Measurements from ENCODE around the gene RCAN3.
"Not testable (repeated sequence)": the region's sequence is repeated elsewhere in the genome, so short reads cannot be mapped to it uniquely, and the experiment has no call there.

Gene RCAN3

GRCh38 chr1:24502709-24503058, at the start of gene RCAN3:
RCAN3 (plus strand) TSS chr1:24502836; CDS start chr1:24514373, 11,537 bp downstream.
- peak; percentile 84 for DNase-seq

- no peak for DNase-seq
Observed at GRCh38 chr1:24452922-24453485, 49.6 kb upstream of the RCAN3 start.

- DNase-seq, result no peak
Observed at GRCh38 chr1:24454673-24455072, 48.0 kb upstream of the RCAN3 start.

- no peak for DNase-seq
Observed at GRCh38 chr1:24455272-24455671, 47.4 kb upstream of the RCAN3 start.

GRCh38 chr1:24457866-24458265, 44.8 kb upstream of the RCAN3 start:
- DNase-seq, result no peak

GRCh38 chr1:24459551-24460266, 42.9 kb upstream of the RCAN3 start:
- DNase-seq, result no peak

GRCh38 chr1:24462128-24462527, 40.5 kb upstream of the RCAN3 start:
- DNase-seq, result not testable (repeated sequence)

GRCh38 chr1:24463776-24464735, 38.6 kb upstream of the RCAN3 start:
- no peak for DNase-seq

- DNase-seq, result no peak
Observed at GRCh38 chr1:24465099-24465498, 37.5 kb upstream of the RCAN3 start.

- DNase-seq, result no peak
Observed at GRCh38 chr1:24465638-24466037, 37.0 kb upstream of the RCAN3 start.

- no peak for DNase-seq
Observed at GRCh38 chr1:24468685-24469316, 33.8 kb upstream of the RCAN3 start.

GRCh38 chr1:24470592-24470991, 32.0 kb upstream of the RCAN3 start:
- no peak for DNase-seq

GRCh38 chr1:24472527-24473251, 29.9 kb upstream of the RCAN3 start:
- DNase-seq, result no peak

- no peak for DNase-seq
Observed at GRCh38 chr1:24474193-24474592, 28.4 kb upstream of the RCAN3 start.

GRCh38 chr1:24475700-24476099, 26.9 kb upstream of the RCAN3 start:
- DNase-seq, result no peak

GRCh38 chr1:24476571-24476970, 26.1 kb upstream of the RCAN3 start:
- no peak for DNase-seq

- DNase-seq, result no peak
Observed at GRCh38 chr1:24477309-24477708, 25.3 kb upstream of the RCAN3 start.

- DNase-seq, result no peak
Observed at GRCh38 chr1:24481101-24481500, 21.5 kb upstream of the RCAN3 start.

GRCh38 chr1:24481843-24482610, 20.6 kb upstream of the RCAN3 start:
- DNase-seq, result no peak

GRCh38 chr1:24483441-24483840, 19.2 kb upstream of the RCAN3 start:
- DNase-seq, result no peak

- DNase-seq, result no peak
Observed at GRCh38 chr1:24484199-24484598, 18.4 kb upstream of the RCAN3 start.
